OCI-LY3 (cell line): ENCODE data around the gene GBP7.

Experiments
- CTCF ChIP-seq: fragments of 200-600, 300-600 bp; sonication (generic); IDR thresholded peaks from 2 replicates; pipeline ENCODE4 v1.5.1; 2014; ENCODE audit warnings: antibody characterized with exemption, low read length, low read depth
- EZH2phosphoT487 ChIP-seq: fragments of 200-600 bp; shearing (Covaris generic); IDR thresholded peaks from 2 replicates; pipeline ENCODE4 v1.6.1; 2018; ENCODE audit warnings: antibody characterized with exemption, mixed run types, low read depth

DNA sequence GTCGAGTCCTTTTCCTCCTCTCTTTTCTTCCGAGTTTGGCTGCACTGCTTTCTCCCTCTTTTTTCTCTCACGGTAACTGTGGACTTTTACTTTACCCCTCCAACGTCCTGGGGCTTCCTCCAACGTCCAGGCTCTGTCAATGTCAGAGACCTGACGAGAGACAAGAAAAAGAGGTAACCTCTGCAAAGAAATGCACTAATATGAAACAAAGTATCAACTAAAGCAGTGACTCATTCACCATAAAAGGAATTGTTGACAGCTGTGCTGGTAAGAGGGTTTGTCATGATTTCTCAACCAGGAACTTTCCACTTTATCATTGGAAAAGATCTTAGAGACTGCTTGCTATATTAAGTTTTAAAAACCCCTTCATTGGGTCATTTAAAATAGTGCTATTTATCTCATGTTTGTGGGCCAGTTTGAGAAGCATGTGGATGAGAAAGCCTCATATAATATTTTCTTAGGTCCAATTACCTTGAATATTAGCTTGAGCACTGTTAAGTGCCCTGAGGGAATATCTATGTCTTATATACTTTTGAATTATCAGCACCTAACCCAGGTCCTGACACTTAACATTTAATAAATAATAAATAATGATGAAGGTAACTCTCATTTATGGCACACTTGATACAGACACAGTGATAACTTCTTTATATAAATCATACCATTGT lies 49.8 kb downstream of the GBP7 start, which contains the start of gene GBP2:
- TF ChIP-seq CTCF (no peak), EZH2phosphoT487 (no peak)
